Measurements from ENCODE around the gene MRC2.

DNA sequence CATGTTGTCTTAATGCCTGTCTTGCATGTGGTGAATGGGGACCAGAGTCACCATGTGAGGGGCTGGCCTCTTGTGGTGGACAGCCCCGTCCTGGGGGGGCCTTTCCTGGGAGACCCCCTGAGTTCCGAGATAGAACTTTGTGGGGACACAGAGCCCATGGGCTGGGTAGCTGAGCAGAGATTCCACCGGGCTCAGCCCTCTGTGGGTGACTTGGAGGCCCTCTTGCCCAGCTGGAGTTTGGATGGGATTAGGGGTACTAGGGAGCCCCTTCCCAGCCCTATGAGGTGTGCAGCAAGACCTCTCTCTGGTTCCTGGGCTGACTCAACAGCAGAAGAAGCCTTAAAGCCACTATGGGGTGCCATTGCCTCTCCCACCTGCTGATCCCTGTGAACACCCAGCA lies 38.1 kb downstream of the MRC2 start:
- TF ChIP-seq, protein P1, sequence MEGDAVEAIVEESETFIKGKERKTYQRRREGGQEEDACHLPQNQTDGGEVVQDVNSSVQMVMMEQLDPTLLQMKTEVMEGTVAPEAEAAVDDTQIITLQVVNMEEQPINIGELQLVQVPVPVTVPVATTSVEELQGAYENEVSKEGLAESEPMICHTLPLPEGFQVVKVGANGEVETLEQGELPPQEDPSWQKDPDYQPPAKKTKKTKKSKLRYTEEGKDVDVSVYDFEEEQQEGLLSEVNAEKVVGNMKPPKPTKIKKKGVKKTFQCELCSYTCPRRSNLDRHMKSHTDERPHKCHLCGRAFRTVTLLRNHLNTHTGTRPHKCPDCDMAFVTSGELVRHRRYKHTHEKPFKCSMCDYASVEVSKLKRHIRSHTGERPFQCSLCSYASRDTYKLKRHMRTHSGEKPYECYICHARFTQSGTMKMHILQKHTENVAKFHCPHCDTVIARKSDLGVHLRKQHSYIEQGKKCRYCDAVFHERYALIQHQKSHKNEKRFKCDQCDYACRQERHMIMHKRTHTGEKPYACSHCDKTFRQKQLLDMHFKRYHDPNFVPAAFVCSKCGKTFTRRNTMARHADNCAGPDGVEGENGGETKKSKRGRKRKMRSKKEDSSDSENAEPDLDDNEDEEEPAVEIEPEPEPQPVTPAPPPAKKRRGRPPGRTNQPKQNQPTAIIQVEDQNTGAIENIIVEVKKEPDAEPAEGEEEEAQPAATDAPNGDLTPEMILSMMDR (IDR thresholded peaks at IDR 0.05) = no peak
- TF ChIP-seq POLR2A (IDR thresholded peaks at IDR 0.05) = no peak
- TF ChIP-seq EP300 (IDR thresholded peaks at IDR 0.05) = no peak

Measured in tibial nerve (tissue), 4 donors.